GM18505 (cell line): Measurements from ENCODE around the gene EPB41L4B.
A peak's percentile ranks its signal among the peaks of the same experiment; 100 is the strongest.

ENCODE experiments used
- ATAC-seq: cut with Tn5 transposase; IDR thresholded peaks from one replicate; pipeline ENCODE4 v1.9.1; 2021; ENCODE audit not compliant: unreplicated experiment
- POLR2A ChIP-seq: IDR thresholded peaks from 4 replicates; pipeline ENCODE4 v1.6.1; 2011; ENCODE audit warnings: borderline replicate concordance; ENCODE audit not compliant: insufficient read depth, insufficient read length; ENCODE audit errors: extremely low read depth

EPB41L4B gene

DNA sequence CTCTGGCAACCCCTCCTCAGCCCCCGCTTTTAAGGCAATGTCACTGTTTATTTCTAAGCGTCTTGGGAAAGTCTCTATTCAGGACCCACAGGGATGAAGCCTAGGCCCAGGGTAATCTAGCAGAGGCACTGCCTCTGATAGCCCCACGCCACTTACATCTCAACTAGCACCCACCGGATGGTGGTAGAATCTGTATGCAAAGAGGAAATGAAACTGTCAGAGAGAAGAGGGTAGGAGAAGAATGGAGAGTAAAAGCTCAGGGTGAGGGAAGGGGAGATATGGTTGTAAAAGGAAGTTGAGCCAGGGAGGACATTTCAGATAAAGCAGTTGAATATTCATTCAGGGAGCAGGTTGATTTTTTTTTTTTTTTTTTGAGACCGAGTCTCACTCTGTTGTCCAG is 156.8 kb downstream of the EPB41L4B start:
- no peak for TF ChIP-seq POLR2A
- peak; percentile 96 for ATAC-seq

DNA sequence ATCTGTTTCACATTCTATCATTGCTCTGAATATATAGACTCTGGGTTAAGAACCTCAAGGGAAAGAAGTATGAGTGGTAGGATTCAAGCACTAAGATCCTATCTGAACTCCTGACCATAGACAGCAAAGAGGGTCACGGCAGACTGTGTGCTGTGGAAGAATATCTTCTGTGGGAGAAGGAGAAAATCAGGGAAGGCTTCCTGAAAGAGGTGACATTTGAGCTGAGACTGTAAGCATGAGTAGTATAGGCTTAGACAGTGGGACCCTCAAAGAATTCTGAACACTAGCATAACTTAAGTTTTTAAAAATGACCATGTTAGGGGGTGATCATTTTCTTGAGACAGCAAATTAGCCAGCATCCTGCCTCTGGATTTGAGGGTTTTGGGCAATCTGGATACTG is 157.7 kb downstream of the EPB41L4B start:
- ATAC-seq = no peak
- no peak for TF ChIP-seq POLR2A

DNA sequence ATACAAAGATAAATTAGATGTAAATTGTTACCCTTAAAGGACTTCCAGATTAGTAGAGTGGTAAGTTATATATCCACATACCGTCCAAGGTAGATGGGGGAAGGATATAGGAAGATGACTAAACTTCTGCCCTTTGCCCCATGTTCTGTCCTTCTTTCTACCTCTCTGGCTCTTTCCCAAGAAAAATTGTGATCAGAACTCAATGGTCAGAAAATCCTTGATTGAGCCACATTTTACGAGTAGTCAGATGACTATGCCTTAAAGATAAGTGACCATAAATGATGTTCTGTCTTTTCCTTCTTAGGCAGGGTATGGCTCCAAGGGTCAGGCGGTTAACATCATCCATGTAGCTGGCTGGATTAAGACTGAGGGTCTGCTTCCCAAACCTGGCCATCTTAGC is 158.2 kb downstream of the EPB41L4B start:
- no peak for ATAC-seq
- TF ChIP-seq POLR2A = no peak

DNA sequence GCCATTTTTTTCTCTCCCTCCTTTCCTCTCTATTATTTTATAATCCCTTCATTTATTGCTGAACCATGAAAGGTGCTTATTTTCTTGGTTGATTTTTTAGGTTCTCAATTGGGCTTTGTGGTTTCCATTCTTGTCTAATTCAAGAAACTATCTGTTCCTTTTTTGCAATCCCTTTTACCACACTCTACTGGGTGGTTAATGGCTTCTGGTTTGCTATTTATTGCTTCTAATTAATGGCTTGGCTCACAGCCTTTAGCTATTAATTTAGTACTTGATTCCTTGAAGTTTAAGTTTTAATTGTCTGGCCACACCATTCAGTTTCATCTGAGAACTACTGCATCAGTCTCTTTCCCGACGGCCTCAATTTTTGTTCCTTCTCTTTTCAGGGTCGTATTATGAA is 159.4 kb downstream of the EPB41L4B start:
- TF ChIP-seq POLR2A = no peak
- no peak for ATAC-seq

DNA sequence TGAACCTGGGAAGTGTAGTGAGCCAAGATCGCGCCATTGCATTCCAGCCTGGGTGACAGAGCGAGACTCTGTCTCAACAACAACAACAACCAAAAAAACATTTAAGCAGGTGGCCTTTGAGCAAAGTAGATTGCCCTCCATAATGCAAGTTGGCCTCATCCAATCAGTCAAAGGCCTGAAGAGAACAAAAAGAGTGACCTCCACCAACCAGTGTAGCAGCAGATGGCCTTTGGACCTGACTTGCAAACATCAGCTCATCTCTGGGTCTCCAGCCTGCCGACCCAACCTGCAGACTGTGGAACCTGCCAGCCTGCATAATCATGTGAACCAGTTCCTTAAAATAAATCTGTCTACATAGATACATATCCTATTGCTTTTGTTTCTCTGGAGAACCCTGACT is 161.3 kb downstream of the EPB41L4B start:
- TF ChIP-seq POLR2A = no peak
- ATAC-seq = no peak

DNA sequence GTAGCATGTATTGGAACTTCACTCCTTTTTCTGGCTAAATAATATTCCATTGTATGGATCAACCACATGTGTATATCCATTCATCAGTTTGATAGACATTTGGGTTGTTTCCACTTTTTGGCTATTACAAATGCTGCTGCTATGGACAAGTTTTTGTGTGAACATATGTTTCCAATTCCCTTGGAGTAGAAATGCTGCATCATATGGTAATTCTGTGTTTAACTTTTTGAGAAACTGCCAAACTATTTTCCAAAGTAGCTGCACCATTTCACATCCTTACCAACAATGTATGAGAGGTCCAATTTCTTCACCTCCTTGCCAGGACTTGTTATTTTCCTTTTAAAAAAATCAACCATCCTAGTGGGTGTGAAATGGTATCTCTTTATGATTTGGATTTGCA is 162.2 kb downstream of the EPB41L4B start:
- no peak for ATAC-seq
- TF ChIP-seq POLR2A = no peak

DNA sequence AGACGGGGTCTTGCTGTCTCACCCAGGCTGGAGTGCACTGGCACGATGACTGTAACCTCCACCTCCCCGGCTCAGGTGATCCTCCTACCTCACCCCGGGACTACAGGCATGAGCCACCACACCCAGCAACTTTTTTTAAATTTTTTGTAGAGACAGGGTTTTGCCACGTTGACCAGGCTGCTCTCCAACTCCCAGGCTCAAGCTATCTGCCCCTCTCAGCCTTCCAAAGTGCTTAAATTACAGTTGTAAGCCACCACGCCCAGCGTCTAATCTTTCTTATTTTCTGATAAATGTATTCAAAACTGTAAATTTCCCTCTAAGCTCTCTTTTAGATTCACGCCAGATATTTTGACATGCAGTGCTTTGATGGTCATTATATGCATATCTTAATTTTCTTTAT is 164.2 kb downstream of the EPB41L4B start:
- TF ChIP-seq POLR2A = no peak

DNA sequence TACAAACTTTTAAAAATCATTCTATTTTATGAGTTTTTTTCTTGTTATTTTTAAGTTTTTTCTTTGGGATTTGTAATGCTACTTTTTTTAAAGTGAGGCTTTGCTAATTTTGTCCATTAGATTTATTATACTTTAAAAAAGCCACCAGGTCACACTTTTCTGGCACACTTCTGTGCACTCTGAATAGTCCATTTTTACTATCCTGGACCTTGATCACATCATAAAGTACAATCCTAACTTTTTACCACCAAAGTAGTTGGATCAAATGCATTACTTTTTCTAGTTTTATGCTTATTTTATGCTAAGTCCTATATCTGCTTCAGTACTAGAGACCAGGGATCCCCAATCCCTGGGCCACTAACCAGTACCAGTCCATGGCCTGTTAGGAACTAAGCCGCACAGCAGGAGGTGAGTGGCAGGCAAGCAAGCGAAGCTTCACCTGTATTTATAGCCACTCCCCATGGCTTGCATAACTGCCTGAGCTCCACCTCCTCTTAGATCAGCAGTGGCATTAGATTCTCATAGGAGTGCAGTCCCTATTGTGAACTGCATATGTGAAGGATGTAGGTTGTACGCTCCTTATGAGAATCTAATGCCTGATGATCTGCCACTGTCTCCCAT is 169.8 kb downstream of the EPB41L4B start:
- no peak for ATAC-seq
- TF ChIP-seq POLR2A = no peak

More for the DNA sequence above, 164.2 kb downstream of the EPB41L4B start:
- ATAC-seq = no peak

DNA sequence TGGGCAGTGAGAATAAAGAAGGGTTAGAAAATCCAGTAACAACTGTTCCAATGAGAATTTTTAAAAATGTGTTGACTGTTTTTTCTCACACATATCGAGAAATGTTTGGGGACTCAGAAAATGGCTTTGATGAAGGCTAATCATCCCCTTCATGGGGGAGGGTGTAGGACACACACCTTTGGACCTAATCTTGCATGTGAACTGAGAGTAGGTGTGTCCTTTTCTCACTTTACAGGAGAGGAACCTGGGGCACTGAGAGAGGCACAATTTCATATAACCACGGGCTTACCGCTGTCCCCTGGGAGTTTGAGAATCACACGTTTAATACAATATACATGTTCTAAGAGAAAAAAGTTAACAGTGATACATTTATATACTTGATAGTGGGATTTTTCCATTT is 171.1 kb downstream of the EPB41L4B start:
- no peak for TF ChIP-seq POLR2A

DNA sequence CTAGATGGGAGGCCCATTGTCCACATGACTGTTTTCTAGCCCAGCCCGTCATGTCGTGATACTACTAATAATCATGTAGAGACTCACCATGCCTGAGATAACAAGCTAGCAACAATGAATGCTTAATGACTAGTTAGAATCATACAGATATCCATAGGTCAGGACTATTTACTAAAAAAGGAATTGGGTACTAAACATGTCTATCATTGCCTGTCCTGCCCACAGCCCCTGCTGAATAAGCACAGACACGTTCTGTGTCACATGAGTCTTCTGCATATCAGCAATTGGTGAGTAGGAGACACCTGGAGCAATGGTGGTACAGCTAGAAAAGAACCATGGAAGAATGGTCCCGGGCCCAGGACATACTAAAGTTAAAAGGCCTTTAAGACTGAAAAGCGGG is 171.8 kb downstream of the EPB41L4B start:
- no peak for ATAC-seq
- no peak for TF ChIP-seq POLR2A

More for the DNA sequence above, 171.1 kb downstream of the EPB41L4B start:
- ATAC-seq = no peak

DNA sequence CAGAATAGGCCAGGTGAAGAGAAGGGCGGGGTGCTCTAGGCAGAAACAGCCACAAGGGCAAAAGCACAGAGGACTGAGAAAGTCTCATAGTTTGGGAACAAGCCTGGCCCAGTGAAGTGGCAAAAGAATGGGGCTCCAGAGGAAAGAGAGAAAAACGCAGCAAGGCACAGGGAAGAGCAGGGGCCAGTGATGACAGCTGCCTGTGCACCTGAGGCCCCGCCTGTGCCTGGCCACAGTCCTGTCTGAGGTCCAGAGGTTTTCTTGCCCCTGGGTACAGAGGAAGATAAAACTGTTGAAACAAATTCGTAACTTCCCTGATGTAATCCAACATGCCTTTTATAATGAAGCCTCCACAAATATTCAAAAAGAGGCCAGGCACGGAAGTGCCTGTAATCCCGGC is 175.8 kb downstream of the EPB41L4B start:
- TF ChIP-seq POLR2A = no peak
- no peak for ATAC-seq

DNA sequence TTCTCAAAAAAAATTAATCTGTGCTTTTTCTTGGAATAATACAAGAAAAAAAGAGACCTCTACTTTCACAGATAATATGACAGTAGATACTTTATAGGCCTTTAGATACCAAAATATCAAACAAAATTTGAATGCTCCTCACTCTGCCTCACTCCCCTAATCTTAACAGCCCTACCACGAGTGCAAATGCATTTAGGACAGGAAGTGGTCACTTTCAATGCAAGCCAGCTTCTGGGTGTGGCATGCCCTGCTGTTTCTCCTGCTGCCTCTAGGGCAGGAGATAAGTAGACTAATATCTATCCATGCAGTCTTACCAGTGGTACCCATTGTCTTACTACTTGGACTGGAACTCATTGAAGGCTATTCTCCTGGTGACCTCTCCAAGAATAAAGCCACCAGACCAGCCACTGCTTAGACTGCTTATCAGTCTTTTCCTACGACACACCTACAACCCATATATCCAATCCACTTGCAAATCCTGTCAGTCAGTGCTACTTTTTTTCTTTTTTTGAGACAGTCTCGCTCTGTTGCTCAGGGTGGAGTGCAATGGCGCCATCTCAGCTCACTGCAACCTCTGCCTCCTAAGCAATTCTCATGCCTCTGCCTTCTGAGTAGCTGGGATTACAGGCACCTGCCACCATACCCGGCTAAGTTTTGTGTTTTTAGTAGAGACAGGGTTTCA is 176.8 kb downstream of the EPB41L4B start:
- no peak for TF ChIP-seq POLR2A
- peak; percentile 97 for ATAC-seq

DNA sequence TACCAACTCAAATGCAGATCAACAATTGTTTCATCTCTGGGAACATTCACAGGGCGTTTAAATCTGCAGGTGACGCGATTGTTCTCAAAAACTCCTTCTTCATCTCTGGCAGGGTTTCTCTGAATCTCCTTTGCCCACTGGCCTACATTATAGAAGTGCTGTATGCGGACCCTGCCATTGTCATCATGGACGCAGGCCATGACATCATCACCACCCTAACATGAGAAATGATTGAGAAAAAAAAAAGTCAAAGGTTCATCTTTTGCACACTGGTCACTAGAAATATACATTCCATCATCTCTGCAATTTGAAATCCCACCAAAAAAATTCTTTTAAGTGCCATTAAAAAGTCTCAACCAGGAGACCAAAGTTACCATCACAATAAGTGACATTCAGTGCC is 179.5 kb downstream of the EPB41L4B start:
- TF ChIP-seq POLR2A = no peak
- no peak for ATAC-seq

DNA sequence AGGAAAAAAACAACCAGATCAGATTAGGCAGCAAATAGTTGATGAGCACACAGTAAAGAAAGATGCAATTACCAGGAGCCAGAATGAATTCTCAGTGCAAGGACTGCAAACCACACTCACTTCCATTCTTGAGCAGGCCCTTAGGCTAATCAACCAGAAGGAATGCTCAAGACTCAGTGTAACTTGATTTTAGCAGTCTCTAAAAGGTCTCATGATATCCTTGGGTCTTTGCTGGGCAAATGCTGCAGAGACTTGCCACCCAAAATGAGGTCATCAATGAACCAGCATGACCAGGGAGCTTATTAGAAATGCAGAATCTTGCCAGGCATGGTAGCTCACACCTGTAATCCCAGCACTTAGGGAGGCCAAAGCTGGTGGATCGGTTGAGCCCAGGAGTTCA is 181.0 kb downstream of the EPB41L4B start:
- ATAC-seq = no peak
- TF ChIP-seq POLR2A = no peak

DNA sequence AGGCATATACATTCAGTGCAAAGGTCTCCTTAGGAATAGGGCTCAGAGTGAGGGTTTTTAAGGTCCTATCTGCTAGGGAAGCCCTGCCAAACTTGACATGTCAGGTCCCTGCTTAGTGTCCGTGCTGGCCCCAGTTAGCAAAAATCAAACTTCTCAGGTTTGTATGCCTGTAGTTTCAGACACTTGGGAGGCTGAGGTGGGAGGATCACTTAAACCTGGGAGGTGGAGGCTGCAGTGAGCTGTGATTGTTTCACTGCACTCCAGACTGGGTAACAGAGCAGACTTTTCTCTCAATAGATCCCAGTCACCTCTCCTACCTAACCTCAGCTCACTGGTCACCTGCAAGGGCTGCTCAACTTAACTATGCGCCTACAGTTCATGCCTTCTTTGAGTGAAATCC is 182.4 kb downstream of the EPB41L4B start:
- TF ChIP-seq POLR2A = no peak
- ATAC-seq = no peak

DNA sequence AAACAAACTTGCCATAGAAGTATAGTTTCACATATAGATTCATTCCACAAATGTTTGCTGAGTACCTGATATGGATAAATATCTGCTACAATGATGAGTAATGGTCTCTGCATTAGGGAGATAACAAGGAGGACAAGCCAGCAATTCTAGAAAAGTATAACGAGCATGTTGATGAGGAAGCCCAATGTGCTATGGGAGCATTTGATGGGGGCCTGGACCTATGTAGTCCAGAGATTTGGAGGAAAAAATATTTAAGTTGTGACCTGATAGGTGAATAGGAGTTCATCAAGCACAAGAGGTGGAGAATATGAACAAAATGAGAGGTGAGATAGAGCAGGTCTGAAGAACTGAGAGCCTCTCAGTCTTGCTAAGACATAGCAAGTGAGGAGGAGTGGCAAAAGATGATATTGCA is 186.7 kb downstream of the EPB41L4B start:
- TF ChIP-seq POLR2A = no peak
- ATAC-seq = no peak

DNA sequence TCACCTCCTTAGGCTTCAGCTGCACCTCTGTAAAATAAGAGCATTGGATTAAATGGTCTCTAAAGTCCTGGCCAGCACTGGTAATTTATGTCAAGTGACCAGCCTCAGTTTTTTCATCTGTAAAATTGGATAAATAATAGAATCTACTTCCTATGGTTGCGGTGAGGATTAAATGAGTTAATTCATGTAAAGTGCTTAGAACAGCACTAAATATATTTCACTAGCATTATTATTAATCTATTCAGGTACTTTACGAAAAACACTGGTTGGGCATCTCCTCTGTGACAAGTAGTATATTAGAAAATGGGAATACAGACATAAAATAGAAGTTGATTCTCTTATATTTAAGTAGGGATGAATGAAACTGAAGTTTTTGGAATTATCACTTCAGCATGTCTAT is 187.3 kb downstream of the EPB41L4B start:
- TF ChIP-seq POLR2A = no peak
- no peak for ATAC-seq
